GM21390 (cell line): Measurements from ENCODE around the gene MYO5A.
"Not testable (repeated sequence)": the region's sequence is repeated elsewhere in the genome, so short reads cannot be mapped to it uniquely, and the experiment has no call there.

Experiments
- ATAC-seq: cut with Tn5 transposase; IDR thresholded peaks from one replicate; pipeline ENCODE4 v1.9.1; 2021; ENCODE audit not compliant: unreplicated experiment

MYO5A gene

DNA sequence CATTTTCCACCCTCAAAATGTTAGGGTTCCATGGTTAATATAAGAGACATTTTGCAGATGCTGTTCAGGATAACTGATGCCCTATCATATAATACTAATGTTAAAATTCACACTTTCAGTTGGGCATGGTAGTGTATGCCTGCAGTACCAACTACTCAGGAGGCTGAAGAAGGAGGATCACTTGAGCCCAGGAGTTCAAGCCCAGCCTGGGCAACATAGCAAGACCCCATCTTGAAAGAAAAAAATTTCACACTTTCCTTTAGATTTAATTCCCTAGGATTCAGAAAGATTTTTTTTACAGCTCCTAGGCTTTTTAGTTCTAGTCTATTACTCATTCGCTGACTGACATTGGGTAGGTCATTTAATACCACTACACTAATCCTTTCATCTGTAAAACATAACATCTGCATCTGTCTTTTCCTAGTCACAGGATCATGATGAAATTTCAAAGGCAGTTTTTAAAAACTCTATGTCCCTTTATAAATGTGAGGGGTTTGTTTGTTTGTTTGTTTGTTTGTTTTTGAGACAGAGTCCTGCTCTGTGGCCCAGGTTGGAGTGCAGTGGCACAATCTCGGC, 103.7 kb downstream of the MYO5A start:
- ATAC-seq = no peak

DNA sequence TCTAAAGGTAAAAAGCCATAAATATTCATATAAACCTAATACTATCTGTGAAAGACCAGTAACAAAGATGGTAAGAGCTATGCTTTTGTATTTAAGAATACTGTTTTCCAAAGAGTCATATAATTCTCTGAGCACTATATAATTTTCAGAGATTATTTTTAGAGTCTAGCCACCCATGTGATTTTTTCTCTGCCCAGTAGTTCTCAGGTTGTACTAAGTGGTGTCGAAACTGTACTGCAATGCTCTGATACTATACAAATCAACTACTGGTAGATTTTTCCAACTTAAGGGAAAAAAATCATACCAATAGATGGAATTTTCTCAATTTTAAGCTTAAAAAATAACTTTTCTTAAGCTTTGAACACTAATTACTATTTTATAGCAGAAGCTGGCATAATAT, 104.8 kb downstream of the MYO5A start:
- no peak for ATAC-seq

DNA sequence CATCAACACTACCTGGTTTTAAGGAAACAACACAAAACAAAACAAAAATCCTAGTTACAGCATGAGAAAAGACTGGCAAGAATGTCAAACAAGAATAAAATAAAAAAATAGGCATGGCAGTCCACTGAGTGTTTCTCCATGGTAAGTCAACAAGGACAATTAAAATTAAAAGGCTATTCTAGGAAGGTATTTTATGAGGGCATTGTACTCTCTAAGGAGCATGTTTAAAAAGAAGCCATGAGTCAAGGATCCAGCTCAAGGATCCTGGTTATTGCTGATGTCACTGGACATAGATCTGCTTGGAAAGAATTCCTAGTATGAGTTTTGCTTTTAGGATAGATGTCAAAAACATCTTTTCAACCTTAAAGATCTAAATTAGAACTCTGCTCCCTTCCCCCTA, 106.7 kb downstream of the MYO5A start:
- no peak for ATAC-seq

DNA sequence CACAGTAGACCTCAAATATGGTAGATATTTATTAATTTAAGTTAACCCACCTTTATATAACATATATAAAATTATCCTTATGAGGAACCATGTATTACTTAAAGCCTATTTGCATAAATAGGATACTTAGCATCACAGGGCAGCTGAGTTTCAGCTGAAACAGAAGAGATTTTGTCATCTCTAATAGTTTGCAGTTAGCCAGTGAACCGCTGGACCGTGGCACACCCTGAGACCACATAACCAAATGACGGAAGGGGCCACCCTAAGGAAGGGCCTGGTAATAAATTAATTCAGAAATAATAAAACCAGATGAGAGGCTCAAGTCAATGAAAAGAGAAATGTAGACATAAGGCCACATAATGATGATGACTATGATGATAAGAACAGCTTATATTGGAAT, 107.7 kb downstream of the MYO5A start:
- ATAC-seq = no peak

DNA sequence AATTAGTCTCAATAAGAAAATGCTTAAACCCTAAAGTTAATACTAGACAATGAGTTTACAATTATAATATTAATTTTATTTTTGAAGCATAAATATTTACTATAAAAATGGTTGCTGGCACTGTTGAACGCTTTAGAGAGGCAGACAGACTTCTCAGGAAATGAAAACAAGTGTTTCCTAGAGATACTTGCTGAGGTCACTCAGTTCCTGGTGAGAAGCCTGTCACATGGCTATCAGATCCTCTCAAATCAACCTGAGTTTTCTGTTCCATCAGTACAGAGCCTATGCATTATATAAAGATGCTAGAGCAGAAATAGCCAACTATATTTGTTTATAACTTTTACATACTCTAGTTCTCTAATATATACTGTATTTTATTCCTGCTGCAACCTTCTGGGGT, 109.2 kb downstream of the MYO5A start:
- ATAC-seq = no peak

DNA sequence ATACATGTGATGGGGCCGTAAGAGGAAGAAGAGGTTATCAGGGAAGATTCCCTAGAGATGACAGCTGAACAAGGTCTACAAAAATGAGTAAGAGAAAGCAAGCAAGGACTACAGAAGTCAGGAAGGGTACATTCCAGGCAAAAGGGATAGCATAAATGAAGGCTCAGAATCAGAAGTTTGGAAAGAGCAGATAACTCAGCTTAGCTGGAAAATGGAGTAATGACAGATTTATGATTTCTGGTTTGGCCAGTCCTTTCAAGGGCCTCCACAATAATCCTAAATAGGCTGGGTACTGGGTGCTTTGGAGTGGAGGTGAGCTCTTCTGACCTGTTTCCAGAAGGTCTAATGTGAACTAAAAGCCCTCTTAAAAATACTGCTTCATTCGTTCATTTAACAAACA, 110.7 kb downstream of the MYO5A start:
- no peak for ATAC-seq

DNA sequence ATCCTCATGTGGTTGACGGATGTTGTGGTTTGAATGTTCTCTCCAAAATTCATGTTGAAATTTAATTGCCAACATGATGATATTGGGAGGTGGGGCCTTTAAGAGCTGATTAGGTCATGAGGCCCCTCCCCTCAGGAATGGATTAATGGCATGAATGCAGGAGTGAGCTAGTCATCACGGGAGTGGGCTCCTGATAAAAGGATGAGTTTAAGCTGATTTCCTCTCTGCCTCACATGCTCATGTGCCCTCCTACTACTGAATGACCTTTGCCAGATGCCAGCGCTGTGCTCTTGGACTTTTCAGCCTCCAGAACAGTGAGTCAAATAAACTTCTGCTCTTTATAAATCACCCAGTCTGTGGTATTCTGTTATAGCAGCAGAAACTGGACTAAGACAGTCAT, 111.2 kb downstream of the MYO5A start:
- no peak for ATAC-seq

DNA sequence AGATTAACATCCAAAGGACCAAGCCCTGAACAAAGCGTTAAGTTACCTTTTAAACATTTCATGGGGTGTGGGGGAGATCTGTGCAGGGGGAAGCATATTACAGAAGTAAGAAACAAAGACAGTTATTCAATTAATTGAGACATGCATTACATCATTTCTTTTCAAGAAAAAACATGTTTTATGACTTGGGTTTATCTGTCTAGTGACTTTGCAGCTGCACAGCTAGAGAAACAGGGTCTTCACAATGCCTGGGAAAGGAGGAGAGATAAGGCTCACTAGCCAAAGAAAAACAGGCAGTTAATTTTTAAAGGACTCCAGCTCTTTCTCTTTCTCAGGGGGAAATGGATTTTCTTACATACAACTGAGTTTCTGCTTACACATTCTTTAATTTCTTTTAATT, 112.1 kb downstream of the MYO5A start:
- ATAC-seq = not testable (repeated sequence)

DNA sequence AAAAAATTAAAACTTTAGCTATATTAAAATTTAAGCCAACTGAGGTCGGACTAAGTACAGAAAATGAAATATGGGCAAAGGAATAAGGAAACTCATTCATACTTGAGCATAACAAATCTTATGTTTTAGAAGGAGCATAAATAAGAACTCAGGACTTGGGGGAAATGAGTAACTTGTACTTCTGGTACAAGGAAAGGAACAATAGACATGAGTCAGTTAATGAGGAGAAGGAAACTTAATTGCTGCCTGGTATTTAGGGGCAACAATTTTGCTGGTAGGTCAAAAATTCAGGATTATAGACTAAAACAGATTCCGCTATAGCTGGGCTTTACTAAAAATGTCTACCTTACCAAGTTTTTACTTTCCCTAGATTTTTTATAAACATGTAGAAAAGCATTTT, 113.1 kb downstream of the MYO5A start:
- no peak for ATAC-seq

DNA sequence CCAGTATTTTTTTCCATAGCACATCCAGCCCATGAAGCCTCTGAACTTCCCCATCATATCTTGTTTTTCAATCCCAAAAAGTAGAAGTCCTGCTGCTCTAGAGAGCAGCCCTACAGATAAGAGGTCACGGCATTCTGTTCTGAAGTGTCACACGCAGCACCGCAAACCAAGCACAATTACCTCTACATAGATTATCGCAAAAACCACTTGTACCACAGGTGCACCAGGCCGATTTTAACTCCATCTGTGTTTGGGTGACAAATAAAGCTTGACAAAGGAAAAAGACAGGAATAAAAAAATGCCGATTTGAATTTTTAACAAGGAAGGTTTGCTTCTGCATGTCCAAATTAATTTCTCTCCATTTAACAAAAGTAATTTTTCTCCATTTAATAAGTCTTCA, 113.7 kb downstream of the MYO5A start:
- ATAC-seq = no peak

DNA sequence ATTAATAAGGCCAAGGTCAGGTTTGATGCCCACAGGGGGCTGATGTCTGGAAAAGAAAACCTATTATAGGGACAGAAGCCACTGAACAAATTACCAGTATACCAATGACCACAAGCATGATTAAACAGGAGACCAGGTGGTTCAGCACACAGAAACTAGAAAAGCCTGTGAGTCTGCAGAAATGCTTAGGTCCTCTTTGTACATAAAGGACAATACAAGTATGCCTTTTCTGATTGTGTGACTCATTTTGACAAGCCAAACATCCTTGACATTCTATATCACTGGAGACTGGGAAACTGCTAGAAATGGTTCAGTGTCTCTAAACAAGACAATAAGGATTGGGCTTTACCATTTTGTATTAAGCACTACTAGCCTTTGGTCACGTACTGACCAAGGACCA, 119.9 kb downstream of the MYO5A start:
- no peak for ATAC-seq

DNA sequence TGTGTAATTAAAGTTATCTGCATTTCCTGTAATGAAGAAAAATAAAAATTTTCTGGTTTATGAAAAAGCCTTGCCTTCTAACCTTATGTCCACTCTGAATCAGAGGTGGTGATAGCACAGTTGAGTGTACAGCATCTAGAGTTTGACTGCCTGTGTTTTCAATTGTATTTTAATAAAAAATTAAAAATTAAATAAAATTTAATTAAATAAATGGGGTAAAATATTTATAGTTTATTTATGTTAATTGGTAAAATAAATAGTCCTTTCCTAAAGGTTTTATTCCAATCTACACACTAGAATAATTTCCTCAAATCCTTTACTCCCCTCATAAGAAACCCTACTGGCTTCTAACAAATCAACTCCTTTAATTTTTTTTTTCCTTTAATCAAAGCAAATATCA, 121.3 kb downstream of the MYO5A start:
- no peak for ATAC-seq

DNA sequence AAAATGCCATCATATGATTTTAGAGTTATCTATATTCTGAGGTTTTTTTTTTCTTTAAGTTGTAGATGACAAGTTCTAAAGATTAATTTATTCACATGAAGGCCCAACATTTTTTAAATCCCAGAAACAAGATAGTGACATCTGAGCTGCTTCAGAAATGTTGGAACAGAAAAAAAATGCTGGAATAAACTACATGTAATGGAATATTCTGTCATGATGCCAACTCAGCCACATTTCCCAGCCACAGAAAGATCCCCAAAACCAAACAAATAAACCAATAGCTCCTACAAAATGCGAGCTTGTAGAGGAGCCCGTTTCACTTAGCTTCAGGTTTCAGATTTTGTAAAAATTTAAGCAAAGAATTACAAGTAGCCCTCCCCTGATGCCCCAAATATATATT, 122.1 kb downstream of the MYO5A start:
- no peak for ATAC-seq

DNA sequence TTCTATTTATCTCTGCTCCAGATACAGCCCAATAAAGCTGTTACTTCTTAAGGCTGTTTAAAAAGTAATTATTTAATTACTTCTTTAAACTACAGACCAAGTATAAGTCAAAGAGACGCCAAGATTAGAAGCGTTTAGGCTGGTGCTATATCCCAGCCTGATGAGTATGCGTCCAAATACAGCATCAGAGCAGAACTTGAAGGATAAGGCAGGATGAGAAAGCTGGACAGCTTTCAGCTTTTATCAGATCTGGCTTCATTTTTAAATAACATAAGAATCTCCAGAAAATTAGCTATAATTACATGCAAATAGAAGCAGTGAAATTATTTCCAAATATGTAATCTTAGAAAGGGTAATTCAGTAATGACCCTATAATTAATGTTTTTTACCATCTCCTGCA, 122.8 kb downstream of the MYO5A start:
- no peak for ATAC-seq

DNA sequence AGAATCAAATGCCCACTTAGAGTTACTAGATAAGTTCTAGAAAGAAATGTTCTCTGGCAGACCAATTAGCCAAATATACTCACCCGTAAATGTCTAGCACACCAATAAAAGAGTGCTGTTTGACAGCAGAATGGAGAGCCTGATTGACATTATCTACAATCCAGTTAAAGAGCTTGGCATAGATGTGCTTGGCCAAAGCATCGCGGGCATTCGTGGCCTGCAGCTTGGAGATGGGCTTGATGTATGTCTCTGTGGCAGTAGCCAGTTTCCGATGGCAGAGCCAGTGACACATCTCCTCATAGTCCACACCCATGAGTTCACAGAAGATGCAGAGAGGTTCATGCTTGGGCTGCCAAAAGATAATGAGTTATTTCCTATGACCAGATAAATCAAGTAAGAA, 131.6 kb downstream of the MYO5A start:
- no peak for ATAC-seq

DNA sequence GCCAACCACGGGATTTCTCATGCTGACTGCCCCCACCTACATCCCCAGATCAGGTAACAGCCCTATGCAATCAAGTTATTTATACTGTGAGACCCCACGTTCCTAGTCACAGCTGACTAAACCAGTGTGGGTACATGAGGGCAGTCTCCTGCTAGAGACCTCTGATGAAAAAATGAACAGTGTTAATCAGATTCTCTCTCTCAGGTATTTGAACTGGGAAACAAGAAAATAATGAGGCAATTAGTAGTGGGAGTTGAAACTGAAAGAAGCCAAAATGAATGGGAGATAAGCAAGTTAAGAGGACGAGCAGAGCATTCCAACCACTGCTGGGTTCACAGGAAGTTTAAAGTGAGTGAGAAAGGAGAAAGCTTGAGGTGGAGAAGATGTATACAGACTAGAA, 134.6 kb downstream of the MYO5A start:
- no peak for ATAC-seq

DNA sequence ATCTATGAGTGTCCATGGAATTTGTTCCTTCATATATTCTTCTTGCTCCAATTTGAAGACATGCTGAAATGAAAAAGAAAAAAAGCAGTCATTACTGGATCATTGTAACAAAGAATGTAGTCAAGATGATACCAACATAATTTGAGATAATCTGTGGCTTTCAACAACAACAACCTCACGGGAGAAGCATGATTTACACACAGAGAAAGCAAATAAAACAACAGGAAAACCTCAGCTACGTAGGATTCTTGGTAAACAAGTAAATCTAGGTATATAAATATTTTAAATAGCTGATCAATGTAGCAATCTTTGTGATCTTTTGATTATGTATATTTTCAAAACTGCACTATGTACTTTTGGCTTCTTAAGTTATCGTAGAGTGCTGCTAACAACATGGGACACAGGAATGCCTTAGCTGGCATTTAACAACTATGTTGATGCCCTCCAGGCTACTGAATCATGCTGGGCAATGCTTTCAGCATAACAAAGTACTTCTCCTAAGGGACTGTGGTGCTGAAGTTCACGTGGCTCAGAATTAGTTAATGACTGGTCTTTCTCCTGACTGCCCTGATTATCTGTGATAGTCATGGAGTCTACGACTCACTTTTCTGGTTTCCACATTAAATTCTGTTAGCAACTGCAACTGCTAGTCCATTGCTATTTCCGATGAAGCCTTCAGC, 136.5 kb downstream of the MYO5A start:
- no peak for ATAC-seq

DNA sequence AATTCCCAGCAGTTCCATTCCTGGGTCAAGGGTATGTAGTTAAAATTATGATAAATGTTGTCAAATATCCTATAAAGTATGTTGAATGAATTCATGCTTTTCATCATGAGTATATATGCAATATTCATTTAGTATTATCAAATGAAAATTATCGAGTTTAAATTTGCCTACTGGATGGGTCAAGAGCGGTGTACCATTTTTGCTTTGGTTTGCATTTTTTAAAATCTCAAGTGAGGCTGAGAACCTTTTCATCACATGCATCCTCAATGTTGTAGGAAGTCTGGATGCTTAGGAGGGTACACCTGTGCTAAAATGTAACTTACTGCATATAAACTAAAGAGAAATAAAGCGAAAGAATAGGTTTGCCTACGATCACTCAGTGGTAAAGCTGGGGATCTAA, 137.6 kb downstream of the MYO5A start:
- no peak for ATAC-seq

DNA sequence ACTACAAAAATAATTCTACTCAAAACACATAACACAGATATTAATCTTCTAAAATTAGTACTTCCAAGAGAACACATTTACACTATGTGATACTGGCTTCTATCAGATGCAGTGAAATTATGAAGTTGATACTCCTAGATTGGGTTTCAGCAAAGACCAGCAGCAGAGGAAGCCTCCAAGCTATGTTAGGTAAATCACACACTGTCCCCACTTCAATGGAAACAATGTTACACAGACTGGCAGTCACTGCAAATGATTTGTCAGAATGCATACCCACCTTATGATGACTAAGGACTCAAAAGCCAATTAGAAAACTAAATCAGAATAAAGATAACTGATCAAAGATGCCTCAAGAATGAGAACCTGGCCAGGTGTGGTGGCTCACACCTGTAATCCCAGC, 143.0 kb downstream of the MYO5A start:
- ATAC-seq = no peak

DNA sequence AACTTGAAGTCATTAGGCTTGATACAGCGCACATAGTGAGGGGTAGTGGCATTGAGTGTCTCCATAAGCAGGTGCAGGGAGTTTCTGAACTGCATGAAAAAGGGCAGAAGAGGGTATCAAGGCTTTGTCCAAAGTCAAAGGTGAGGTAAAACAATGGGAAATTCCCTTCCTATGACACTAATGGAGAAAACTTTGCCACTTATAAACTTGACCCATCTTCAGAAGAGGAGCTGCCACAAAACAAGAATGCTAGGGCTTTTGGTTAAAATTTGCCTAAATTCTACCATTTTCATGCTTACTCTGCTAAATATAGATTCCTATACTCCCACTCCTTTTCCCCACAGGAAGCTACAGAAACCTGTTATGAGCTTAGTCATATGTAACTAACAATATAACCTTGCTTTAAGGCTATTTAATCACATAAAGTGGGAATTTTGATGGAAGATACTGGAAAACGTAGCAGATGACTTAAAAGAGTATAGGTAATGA, 145.5 kb downstream of the MYO5A start:
- no peak for ATAC-seq

DNA sequence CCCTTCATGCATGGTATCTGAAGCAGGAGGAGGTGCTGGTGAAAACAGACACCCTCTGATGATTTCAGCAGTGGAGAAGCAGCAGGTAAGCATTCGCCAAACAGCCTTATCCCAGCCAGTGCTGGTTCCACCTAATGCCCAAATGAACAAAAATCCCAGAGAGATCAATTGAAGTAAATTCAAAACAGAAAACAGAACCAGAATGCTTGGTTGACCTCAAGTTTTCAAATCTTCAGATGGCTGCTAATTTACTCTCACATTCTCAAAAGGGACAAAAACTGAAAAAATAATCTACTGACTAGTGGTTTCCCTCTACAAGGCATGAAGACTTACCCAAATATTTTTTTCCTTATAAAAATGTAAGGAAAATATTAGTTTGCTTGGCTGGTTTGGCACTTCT, 146.0 kb downstream of the MYO5A start:
- no peak for ATAC-seq

DNA sequence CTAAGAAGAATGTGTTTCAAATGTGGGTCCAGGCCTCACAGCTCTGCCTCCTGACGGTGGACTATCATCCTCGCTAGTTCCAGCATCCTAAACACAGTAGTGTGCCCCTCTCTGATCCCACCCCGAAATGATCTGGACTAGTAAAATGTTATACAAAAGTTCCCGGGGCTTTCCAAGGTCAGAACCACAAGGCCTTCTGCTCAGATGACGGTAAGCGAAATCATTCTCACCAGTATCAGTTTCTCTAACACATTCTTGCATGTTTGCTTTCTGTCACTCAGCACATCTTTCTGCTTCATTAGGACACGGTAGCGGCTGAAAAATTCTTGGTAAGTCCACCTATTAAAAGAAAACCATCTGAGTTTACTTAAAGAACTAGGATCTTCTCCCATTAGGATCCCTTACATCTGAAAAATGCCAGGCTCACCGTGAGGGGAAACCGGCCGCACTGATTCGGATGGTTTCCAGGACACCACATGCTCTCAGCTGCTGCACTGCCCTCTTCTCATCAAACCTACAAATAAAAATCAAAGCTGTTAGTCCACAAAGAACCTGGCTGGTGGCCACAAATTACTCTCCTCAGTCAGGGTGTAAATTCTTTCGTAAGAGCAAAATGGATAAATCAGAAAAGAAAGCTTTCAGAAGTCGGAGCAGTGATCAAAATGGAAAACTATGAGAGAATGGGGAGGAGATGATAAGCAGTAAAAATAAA, 149.1 kb downstream of the MYO5A start:
- peak; percentile 70 for ATAC-seq
